Activated T-helper 2 cell treated with anti-CD3 and anti-CD28 coated beads, Interferon-gamma antibody, Interleukin-2, Interleukin-4, amounts not matched to agents 10 μg/mL and 5 μg/mL and 100 μg/mL, durations not matched to agents 14 hours and 24 hours and 36 hours (primary cell): ENCODE measurements around the gene ARHGAP25. TPM values are rescaled to one million over a fixed set of nuclear protein-coding genes. Genes with fewer than 3 reads are reported as not detected.

Experiments used
- DNase-seq: peaks from one replicate; pipeline ENCODE4 v3.0.0; 2021; ENCODE audit warnings: low spot score
- H3K27ac Mint-ChIP-seq: one replicate; pipeline ENCODE4 v1.8.0; 2021; ENCODE audit warnings: mixed read lengths
- H3K27me3 Mint-ChIP-seq: one replicate; pipeline ENCODE4 v1.8.0; 2021; ENCODE audit warnings: low read depth, mixed read lengths
- H3K36me3 Mint-ChIP-seq: one replicate; pipeline ENCODE4 v1.8.0; 2021; ENCODE audit warnings: low read depth, mixed read lengths
- H3K4me1 Mint-ChIP-seq: one replicate; pipeline ENCODE4 v1.8.0; 2021; ENCODE audit warnings: low read depth, mixed read lengths
- H3K4me3 Mint-ChIP-seq: one replicate; pipeline ENCODE4 v1.8.0; 2021; ENCODE audit warnings: low read depth, mild to moderate bottlenecking, moderate library complexity, mixed read lengths
- H3K9me3 Mint-ChIP-seq: one replicate; pipeline ENCODE4 v1.8.0; 2021; ENCODE audit warnings: mixed read lengths
- intact Hi-C: fragments of 100-400 bp; cut with micrococcal nuclease; formaldehyde crosslinking; loops from one replicate; pipeline ENCODE4 v1.15.1; 2023
- total RNA-seq: library from RNA; stranded (reverse); gene quantifications from 2 replicates; pipeline ENCODE4 v1.2.3, GENCODE V29; 2022

The ARHGAP25 gene
- total RNA-seq, 1 donor from 2014 or later: 41.3 TPM

DNA sequence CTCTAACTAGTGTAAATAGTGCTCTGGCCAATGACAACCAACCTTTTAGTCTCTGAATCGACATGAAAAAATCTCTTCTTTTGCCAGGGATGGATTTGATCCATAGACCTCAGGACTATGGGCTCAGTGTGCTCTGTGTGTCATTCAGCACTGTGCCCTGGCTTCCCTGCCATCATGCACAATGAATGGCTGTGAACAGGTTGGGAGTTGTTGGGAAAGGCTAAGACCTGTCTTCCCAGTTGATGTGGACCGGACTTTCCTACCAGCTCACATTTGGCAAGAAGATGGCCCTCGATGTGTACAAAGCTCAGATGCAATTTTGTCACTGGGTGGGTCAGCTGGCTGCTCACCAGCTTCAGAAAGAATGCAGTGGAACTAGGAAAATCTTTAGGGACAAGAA is 26.0 kb upstream of the ARHGAP25 start:
- no peaks in the 10 kb centered on the region for H3K36me3 Mint-ChIP-seq
- H3K4me1 Mint-ChIP-seq: peaks cover 22% of the 10 kb centered on the region
- intact Hi-C loops: loop anchor here (1.0 kb wide), 2 partner anchors 201 to 217 kb away; no protein-coding TSS in a partner anchor
- H3K27ac Mint-ChIP-seq: no peak overlapping the region
- peaks cover 16% of the 10 kb centered on the region for H3K27me3 Mint-ChIP-seq
- no peak overlapping the region for H3K4me3 Mint-ChIP-seq
- no peak for DNase-seq
- H3K9me3 Mint-ChIP-seq: no peaks in the 10 kb centered on the region

DNA sequence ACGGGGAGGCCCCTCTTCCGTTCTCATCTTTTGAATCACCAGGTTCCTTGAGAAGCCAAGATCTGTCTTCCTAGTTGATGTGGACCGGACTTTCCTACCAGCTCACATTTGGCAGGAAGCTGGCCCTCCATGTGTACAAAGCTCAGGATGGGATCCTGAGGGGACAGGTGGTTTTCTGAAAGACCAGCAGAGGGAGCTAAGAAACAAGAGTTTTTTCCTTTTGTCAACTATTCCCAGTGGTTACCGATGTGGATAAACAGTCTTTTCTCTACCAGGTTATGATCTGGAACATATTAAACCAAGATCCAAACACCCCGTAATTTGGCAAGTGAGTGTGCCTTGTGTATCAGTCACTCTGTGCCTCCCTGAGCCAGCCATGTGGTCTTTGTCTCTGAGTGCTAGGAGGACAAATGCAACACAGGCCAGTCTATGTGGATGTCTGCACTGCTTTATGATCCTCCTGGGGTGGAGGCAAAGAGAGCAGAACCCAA is 25.1 kb upstream of the ARHGAP25 start:
- Mint-ChIP-seq H3K27ac (no peak overlapping the region), H3K36me3 (no peaks in the 10 kb centered on the region), H3K27me3 (peaks cover 14% of the 10 kb centered on the region), H3K9me3 (no peaks in the 10 kb centered on the region), H3K4me3 (no peak overlapping the region), H3K4me1 (peaks cover 28% of the 10 kb centered on the region)
- DNase-seq: no peak
- intact Hi-C loops: loop anchor here (1.0 kb wide), 2 partner anchors 200 to 216 kb away; no protein-coding TSS in a partner anchor

DNA sequence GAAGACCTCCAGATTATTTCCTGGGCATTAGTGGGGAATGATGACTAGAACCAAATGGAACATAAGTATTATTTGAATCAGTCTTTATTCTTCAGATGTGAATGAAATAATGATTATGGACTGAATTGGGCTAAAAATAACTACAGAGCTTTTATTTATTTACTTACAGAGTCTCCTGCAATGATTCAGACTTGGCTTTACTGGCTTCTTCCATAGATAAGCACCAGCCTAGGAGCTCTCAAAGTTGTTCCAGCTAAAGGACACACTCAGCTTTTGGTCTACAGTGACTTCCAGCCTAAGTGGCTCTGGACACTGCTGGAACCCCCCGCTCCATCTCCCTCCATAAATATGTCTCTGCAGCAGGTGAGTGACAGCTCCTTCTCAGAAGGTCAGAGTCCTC is 24.3 kb upstream of the ARHGAP25 start:
- Mint-ChIP-seq H3K27me3 (peaks cover 14% of the 10 kb centered on the region), H3K27ac (no peak overlapping the region), H3K4me1 (peaks cover 34% of the 10 kb centered on the region), H3K36me3 (no peaks in the 10 kb centered on the region), H3K4me3 (no peak overlapping the region), H3K9me3 (no peaks in the 10 kb centered on the region)
- DNase-seq: no peak
- intact Hi-C loops: loop anchor here (10.0 kb wide), 1 partner anchor 344 kb away; no protein-coding TSS in a partner anchor

DNA sequence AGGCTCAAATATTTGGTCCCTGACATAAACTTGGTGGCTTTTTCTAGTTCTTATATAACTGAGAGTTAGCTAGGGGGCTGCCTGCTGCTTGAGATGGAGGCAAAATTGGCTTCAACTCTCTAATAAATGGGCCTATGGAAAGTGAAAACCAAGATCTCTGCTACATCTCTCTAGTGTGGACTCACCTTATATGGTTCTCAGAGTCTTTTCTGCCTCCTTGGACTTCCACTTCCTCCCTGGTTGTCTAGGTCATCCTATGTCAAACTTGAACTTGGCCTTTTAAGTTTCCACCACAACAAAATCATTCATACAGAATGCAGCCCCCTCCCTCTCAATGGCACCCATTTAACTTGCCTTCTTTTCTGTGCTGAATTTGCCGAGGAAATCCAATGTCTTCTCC is 23.9 kb upstream of the ARHGAP25 start:
- Mint-ChIP-seq H3K36me3 (no peaks in the 10 kb centered on the region), H3K4me3 (no peak overlapping the region), H3K4me1 (peaks cover 38% of the 10 kb centered on the region), H3K27me3 (peaks cover 13% of the 10 kb centered on the region), H3K9me3 (no peaks in the 10 kb centered on the region), H3K27ac (no peak overlapping the region)
- no peak for DNase-seq
- intact Hi-C loops: loop anchor here (10.0 kb wide), 1 partner anchor 344 kb away; no protein-coding TSS in a partner anchor

DNA sequence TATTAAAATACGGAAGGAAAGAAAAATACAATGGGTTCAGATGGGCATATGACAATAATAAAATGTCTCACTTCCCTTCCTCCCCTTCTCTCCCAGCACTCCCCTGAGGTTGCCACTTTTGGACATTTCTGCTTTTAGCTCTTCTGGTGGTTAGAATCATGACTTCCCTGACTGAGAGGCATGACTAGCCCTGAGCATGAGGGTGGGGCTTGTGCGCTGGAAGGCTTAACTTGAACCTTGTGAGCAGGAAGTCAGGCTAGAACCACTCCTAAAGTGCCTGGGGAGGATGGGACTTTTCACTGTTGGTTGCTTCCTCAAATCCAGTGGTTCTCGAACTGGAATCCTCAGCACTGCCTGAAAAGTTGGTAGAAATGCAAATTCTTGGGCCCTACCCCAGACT is 19.7 kb upstream of the ARHGAP25 start:
- no peak overlapping the region for H3K4me3 Mint-ChIP-seq
- no peaks in the 10 kb centered on the region for H3K9me3 Mint-ChIP-seq
- DNase-seq: no peak
- H3K36me3 Mint-ChIP-seq: no peaks in the 10 kb centered on the region
- no peak overlapping the region for H3K27ac Mint-ChIP-seq
- intact Hi-C loops: loop anchor here (1.0 to 10.0 kb wide), 6 partner anchors 123 to 1352 kb away; no protein-coding TSS in a partner anchor
- peaks cover 70% of the 10 kb centered on the region for H3K4me1 Mint-ChIP-seq
- H3K27me3 Mint-ChIP-seq: no peaks in the 10 kb centered on the region

DNA sequence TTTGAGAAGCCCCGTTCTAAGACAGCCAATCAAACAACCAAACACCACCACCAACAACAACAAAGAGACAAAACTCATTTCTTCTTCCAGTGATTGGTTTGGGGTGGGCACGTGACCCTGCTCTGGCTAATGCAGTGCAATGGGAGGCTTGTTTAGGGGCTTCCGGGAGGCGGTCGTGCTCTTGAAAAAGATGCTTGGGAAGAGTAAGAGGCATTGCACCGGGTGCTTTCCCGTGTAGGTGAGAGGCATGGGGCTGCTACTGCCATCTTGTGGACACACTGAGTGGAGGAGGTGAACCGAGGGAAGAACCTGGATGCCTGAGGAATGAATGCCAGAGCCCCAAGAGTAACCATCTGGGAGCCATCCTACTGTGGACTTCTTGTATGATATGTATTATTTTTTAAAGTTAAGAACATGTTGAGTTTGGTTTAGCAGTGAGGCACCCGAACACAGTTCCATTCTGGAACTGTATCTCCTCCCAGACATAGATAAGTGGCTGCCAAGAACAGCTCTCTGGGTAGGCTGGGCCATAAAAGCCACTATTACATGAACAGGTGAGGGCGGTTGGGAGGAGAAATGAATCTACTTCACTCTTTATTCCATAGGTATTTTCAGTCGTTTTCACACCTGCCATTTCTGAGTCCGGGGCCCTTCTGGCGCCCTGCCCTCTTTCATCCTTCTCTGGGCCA is 19.1 kb upstream of the ARHGAP25 start:
- peak overlapping the region; percentile 60 for H3K27ac Mint-ChIP-seq
- no peak for DNase-seq
- peaks cover 73% of the 10 kb centered on the region for H3K4me1 Mint-ChIP-seq
- no peaks in the 10 kb centered on the region for H3K36me3 Mint-ChIP-seq
- H3K9me3 Mint-ChIP-seq: no peaks in the 10 kb centered on the region
- H3K4me3 Mint-ChIP-seq: no peak overlapping the region
- intact Hi-C loops: loop anchor here (1.0 to 10.0 kb wide), 9 partner anchors 25 to 1352 kb away; partner anchors contain the start of genes APLF and FBXO48
- no peaks in the 10 kb centered on the region for H3K27me3 Mint-ChIP-seq

DNA sequence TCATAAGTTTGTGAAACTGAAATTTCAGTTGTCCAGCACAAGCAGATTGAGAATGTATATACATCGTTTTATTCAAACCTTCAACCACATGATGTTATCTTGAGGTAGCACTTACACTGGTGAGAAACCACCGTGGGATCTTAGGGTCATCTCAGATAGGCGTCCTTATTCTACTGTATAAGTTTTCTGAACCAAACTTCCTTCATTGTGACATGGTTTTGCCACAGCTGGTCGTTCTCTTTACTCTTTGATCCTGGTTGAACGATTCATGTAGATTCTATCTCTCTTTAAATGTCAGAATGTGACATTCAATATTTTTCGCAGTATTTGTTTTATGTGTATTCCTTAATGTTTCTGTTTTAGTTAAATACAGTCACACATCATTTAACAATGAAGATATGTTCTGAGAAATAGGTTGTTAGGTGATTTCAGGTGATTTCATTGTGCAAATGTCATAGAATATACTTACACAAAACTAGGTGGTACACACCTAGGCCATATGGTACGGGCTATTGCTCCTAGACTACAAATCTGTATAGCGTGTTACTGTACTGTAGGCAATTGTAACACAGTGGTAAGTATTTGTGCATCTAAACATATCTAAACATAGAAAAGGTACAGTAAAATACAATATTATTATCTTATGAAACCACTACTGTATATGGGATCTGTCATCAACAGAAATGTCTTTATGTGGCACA is 17.9 kb upstream of the ARHGAP25 start:
- Mint-ChIP-seq H3K4me1 (peaks cover 79% of the 10 kb centered on the region), H3K27ac (peak overlapping the region; percentile 74), H3K36me3 (no peaks in the 10 kb centered on the region), H3K27me3 (no peaks in the 10 kb centered on the region), H3K4me3 (no peak overlapping the region), H3K9me3 (no peaks in the 10 kb centered on the region)
- no peak for DNase-seq
- intact Hi-C loops: loop anchor here (1.0 to 10.0 kb wide), 14 partner anchors 11 to 1351 kb away; partner anchors contain the start of genes APLF, ARHGAP25 and FBXO48

DNA sequence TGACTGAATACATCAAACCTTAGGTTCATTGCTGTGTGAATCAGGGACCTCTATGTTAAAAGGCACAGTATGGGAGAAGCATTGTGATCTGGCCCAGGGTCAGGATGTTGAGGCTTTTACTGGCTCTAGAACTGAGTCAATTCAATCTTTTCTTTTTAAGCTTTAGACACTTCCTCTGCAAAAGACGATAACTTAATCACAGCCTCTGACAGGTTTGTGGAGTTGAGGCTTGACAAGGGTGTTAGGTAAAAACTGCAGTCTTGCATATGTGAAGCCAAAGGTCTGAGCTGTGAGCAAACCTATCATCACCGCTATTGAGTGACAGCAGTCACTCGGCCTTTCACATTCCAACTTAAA is 17.3 kb upstream of the ARHGAP25 start:
- H3K36me3 Mint-ChIP-seq: no peaks in the 10 kb centered on the region
- H3K27ac Mint-ChIP-seq: peak overlapping the region; percentile 74
- H3K4me1 Mint-ChIP-seq: peaks cover 83% of the 10 kb centered on the region
- peak; percentile 49 for DNase-seq
- H3K27me3 Mint-ChIP-seq: no peaks in the 10 kb centered on the region
- intact Hi-C loops: loop anchor here (1.0 to 10.0 kb wide), 13 partner anchors 10 to 1350 kb away; partner anchors contain the start of gene ARHGAP25
- no peak overlapping the region for H3K4me3 Mint-ChIP-seq
- no peaks in the 10 kb centered on the region for H3K9me3 Mint-ChIP-seq

DNA sequence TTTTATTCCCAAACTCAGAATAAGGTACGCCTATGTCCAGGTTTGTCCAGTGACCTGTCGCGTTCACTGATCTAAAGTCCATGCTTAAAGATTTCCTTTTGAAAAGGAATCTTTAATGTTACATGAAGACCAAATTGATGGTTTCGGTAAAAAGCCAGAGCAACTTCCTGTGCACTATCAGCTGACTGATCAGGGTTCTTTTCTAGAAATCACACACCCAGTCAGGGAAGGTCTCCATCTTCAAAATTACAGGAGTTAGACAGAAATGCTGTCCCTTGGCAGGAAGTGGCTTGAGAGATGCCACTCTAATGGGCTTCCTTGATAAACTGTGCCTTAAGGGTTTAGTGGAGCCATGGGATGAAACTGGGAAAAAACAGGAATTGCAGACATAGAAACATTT is 14.7 kb upstream of the ARHGAP25 start:
- no peak overlapping the region for H3K4me3 Mint-ChIP-seq

DNA sequence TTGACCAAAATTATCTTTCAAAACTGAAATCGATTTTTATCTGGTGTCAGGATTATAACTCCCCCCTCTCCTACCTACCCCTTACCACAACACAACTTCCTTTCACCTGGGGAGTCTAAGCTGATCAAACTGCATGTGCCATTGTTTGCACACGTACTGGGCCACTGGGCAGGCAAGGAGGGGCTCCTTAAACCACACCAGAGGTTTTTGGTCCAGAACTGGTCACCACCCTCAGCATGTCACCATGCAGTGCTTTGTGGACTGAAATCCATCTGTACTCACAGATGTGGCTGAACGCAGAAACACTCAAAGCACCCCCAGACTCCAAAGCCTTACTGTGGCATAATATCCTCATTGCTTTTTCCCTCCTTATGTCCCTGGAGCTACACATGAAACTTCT is 13.9 kb upstream of the ARHGAP25 start:
- no peaks in the 10 kb centered on the region for H3K36me3 Mint-ChIP-seq
- H3K4me3 Mint-ChIP-seq: no peak overlapping the region
- peaks cover 82% of the 10 kb centered on the region for H3K4me1 Mint-ChIP-seq
- H3K27me3 Mint-ChIP-seq: no peaks in the 10 kb centered on the region
- no peak overlapping the region for H3K27ac Mint-ChIP-seq
- no peaks in the 10 kb centered on the region for H3K9me3 Mint-ChIP-seq
- no peak for DNase-seq
- intact Hi-C loops: loop anchor here (1.0 kb wide), 1 partner anchor 253 kb away; the partner anchor contains the start of genes APLF and FBXO48

More for the DNA sequence above, 14.7 kb upstream of the ARHGAP25 start:
- DNase-seq: no peak
- Mint-ChIP-seq H3K36me3 (no peaks in the 10 kb centered on the region), H3K9me3 (no peaks in the 10 kb centered on the region), H3K27me3 (no peaks in the 10 kb centered on the region), H3K27ac (peak overlapping the region; percentile 44), H3K4me1 (peaks cover 86% of the 10 kb centered on the region)
- intact Hi-C loops: loop anchor here (1.0 to 10.0 kb wide), 6 partner anchors 128 to 1347 kb away; partner anchors contain the start of genes APLF and FBXO48

DNA sequence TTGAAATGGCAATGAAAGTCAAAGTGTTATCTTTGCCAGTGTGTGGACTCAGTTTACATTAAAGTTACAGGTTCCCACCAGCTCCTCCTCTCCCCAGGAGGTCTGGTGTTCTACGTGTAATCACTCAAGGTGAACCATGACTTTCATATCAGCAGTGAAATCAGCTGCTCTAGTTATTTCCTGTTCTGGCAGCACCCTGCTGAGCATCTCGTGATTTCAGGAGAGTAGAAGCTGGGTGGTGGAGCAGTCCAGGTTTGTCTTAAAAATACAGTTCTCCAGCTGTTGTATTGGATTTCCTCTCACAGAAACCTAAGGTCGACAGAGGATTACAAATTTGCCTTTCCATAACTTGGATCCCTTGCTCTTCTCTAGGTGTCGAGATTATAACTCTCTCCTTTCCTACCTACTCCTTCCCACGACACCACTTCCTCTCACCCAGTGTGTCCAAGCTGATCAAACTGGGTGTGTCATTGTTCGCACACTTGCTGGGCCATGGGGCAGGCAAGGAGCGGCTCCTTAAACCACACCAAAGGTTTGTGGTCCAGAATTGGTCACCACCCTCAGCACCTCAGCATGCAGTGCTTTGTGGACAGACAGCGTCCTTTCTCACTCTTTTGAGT is 13.0 kb upstream of the ARHGAP25 start:
- peak overlapping the region; percentile 75 for H3K27ac Mint-ChIP-seq
- no peaks in the 10 kb centered on the region for H3K27me3 Mint-ChIP-seq
- H3K4me3 Mint-ChIP-seq: peak overlapping the region; percentile 71
- peaks cover 82% of the 10 kb centered on the region for H3K4me1 Mint-ChIP-seq
- H3K36me3 Mint-ChIP-seq: no peaks in the 10 kb centered on the region
- peak; percentile 48 for DNase-seq
- no peaks in the 10 kb centered on the region for H3K9me3 Mint-ChIP-seq
- intact Hi-C loops: no loop called here

DNA sequence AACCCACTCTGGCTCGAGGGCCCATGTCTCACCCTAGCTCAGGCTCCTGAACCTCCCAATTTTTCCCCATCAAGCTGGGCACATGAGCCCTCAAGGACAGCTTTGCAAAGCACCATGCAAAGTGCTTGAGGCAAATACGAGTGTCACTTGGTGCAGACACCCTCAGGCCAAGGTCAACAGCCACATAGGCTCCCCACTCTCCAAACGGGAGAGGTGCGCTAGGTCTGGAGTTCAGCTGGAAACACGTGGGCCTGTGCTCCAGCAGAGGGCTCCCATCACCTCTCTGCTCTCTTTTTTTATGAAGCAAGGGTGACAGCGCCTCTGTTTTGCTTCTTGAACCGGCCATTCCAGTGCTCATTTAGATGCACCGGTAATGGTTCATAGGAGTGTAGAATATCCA is 11.9 kb upstream of the ARHGAP25 start:
- peaks cover 82% of the 10 kb centered on the region for H3K4me1 Mint-ChIP-seq
- no peak for DNase-seq
- no peaks in the 10 kb centered on the region for H3K27me3 Mint-ChIP-seq
- no peak overlapping the region for H3K4me3 Mint-ChIP-seq
- H3K9me3 Mint-ChIP-seq: no peaks in the 10 kb centered on the region
- H3K36me3 Mint-ChIP-seq: no peaks in the 10 kb centered on the region
- intact Hi-C loops: no loop called here
- no peak overlapping the region for H3K27ac Mint-ChIP-seq
